H9 (cell line): ENCODE results near the gene NUP54. TPM values are rescaled to one million over a fixed set of nuclear protein-coding genes. Genes with fewer than 3 reads are reported as not detected.

ENCODE experiments used
- DNase-seq: peaks from one replicate; pipeline ENCODE4 v3.0.0-alpha.2; 2017
- H2AFZ ChIP-seq: one replicate; pipeline ENCODE4 v1.6.1; 2013; ENCODE audit warnings: mild to moderate bottlenecking, low read length, control low read depth, moderate library complexity
- H2AK5ac ChIP-seq: 2 replicates; pipeline ENCODE4 v1.6.1; 2013; ENCODE audit warnings: low read length, control low read depth, mixed read lengths; ENCODE audit not compliant: insufficient read length
- H2BK120ac ChIP-seq: one replicate; pipeline ENCODE4 v1.6.1; 2013; ENCODE audit warnings: low read depth, mild to moderate bottlenecking, low read length, control low read depth, inconsistent platforms; ENCODE audit not compliant: poor library complexity, severe bottlenecking
- H2BK12ac ChIP-seq: 2 replicates; pipeline ENCODE4 v1.6.1; 2013; ENCODE audit warnings: low read length, control low read depth, mixed read lengths, low read depth; ENCODE audit not compliant: insufficient read length
- H2BK15ac ChIP-seq: 2 replicates; pipeline ENCODE4 v1.6.1; 2013; ENCODE audit warnings: low read depth, low read length, control low read depth
- H2BK20ac ChIP-seq: one replicate; pipeline ENCODE4 v1.6.1; 2013; ENCODE audit warnings: low read depth, mild to moderate bottlenecking, low read length, control low read depth, inconsistent platforms; ENCODE audit not compliant: poor library complexity, severe bottlenecking
- H2BK5ac ChIP-seq: 2 replicates; pipeline ENCODE4 v1.6.1; 2013; ENCODE audit warnings: low read length, control low read depth, mixed read lengths; ENCODE audit not compliant: insufficient read length
- H3K14ac ChIP-seq: 2 replicates; pipeline ENCODE4 v1.6.1; 2013; ENCODE audit warnings: low read length, control low read depth; ENCODE audit not compliant: insufficient read depth
- H3K18ac ChIP-seq: 2 replicates; pipeline ENCODE4 v1.6.1; 2013; ENCODE audit warnings: low read depth, mild to moderate bottlenecking, mixed read lengths, low read length, control low read depth; ENCODE audit not compliant: insufficient read length
- H3K23ac ChIP-seq: 2 replicates; pipeline ENCODE4 v1.6.1; 2013; ENCODE audit warnings: low read length, control low read depth, mixed read lengths, low read depth; ENCODE audit not compliant: insufficient read length
- H3K23me2 ChIP-seq: 2 replicates; pipeline ENCODE4 v1.6.1; 2013; ENCODE audit warnings: low read depth, mild to moderate bottlenecking, mixed read lengths, low read length, control low read depth; ENCODE audit not compliant: insufficient read length, poor library complexity, severe bottlenecking
- H3K27ac ChIP-seq: 2 replicates; pipeline ENCODE4 v1.5.1; 2013; ENCODE audit warnings: low read length, control low read depth, mixed read lengths, low read depth; ENCODE audit not compliant: insufficient read length
- H3K27me3 ChIP-seq: 2 replicates; pipeline ENCODE4 v1.6.1; 2013; ENCODE audit warnings: low read length, control low read depth, inconsistent platforms; ENCODE audit not compliant: insufficient read depth
- H3K4ac ChIP-seq: 2 replicates; pipeline ENCODE4 v1.6.1; 2013; ENCODE audit warnings: low read depth, mild to moderate bottlenecking, control low read depth, inconsistent platforms, low read length, moderate library complexity
- H3K4me1 ChIP-seq: 2 replicates; pipeline ENCODE4 v1.6.1; 2013; ENCODE audit warnings: low read length, control low read depth, inconsistent platforms; ENCODE audit not compliant: insufficient read depth
- H3K4me2 ChIP-seq: 2 replicates; pipeline ENCODE4 v1.6.1; 2013; ENCODE audit warnings: low read length, control low read depth, mixed read lengths; ENCODE audit not compliant: insufficient read length, insufficient read depth
- H3K56ac ChIP-seq: 2 replicates; pipeline ENCODE4 v1.6.1; 2013; ENCODE audit warnings: low read depth, mild to moderate bottlenecking, mixed read lengths, low read length, control low read depth; ENCODE audit not compliant: insufficient read length
- H3K79me1 ChIP-seq: 2 replicates; pipeline ENCODE4 v1.6.1; 2013; ENCODE audit warnings: low read depth, mild to moderate bottlenecking, moderate library complexity, low read length, control low read depth, inconsistent platforms; ENCODE audit not compliant: insufficient read depth, poor library complexity, severe bottlenecking
- H3K79me2 ChIP-seq: 2 replicates; pipeline ENCODE4 v1.6.1; 2013; ENCODE audit warnings: low read length, control low read depth, inconsistent platforms; ENCODE audit not compliant: insufficient read depth
- H3K9ac ChIP-seq: 2 replicates; pipeline ENCODE4 v1.6.1; 2013; ENCODE audit warnings: low read length, control low read depth, mixed read lengths; ENCODE audit not compliant: insufficient read length; ENCODE audit errors: extremely low read depth
- H3K9me3 ChIP-seq: one replicate; pipeline ENCODE4 v1.6.1; 2013; ENCODE audit warnings: low read depth, low read length, inconsistent platforms; ENCODE audit not compliant: control insufficient read depth
- H3T11ph ChIP-seq: one replicate; pipeline ENCODE4 v1.6.1; 2013; ENCODE audit warnings: mild to moderate bottlenecking, low read length, control low read depth, inconsistent platforms
- H4K20me1 ChIP-seq: one replicate; pipeline ENCODE4 v1.6.1; 2013; ENCODE audit not compliant: control insufficient read depth, insufficient read length, insufficient read depth
- H4K5ac ChIP-seq: 2 replicates; pipeline ENCODE4 v1.6.1; 2013; ENCODE audit warnings: low read depth, mild to moderate bottlenecking, mixed read lengths, low read length, control low read depth; ENCODE audit not compliant: insufficient read length
- H4K8ac ChIP-seq: replicated peaks from 2 replicates; pipeline ENCODE4 v1.6.1; 2013; ENCODE audit warnings: low read length, control low read depth, mixed read lengths, low read depth; ENCODE audit not compliant: insufficient read length
- H4K91ac ChIP-seq: 2 replicates; pipeline ENCODE4 v1.6.1; 2013; ENCODE audit warnings: low read depth, mild to moderate bottlenecking, moderate library complexity, mixed read lengths, low read length, control low read depth; ENCODE audit not compliant: insufficient read length
- H3K27ac Mint-ChIP-seq, 3 experiments: 2 replicates in 2 of 3; 3 replicates in 1 of 3; pipeline ENCODE4 v1.8.0; 2020 to 2021; ENCODE audit warnings: mixed read lengths in 3 of 3, mild to moderate bottlenecking in 1 of 3, moderate library complexity in 1 of 3
- H3K27me3 Mint-ChIP-seq: 2 replicates; pipeline ENCODE4 v1.8.0; 2021; ENCODE audit warnings: low read depth, mild to moderate bottlenecking, moderate library complexity, mixed read lengths
- H3K36me3 Mint-ChIP-seq, 3 experiments: 2 replicates in 2 of 3; 3 replicates in 1 of 3; pipeline ENCODE4 v1.8.0; 2020 to 2021; ENCODE audit warnings: low read depth in 3 of 3, mixed read lengths in 3 of 3; ENCODE audit not compliant: insufficient read depth in 1 of 3
- H3K4me1 Mint-ChIP-seq, 2 experiments: 2 replicates each; pipeline ENCODE4 v1.8.0; 2020; ENCODE audit warnings: mixed read lengths in 2 of 2
- H3K4me3 Mint-ChIP-seq, 2 experiments: 2 replicates in 1 of 2; 3 replicates in 1 of 2; pipeline ENCODE4 v1.8.0; 2020 to 2021; ENCODE audit warnings: mild to moderate bottlenecking in 2 of 2, mixed read lengths in 2 of 2, moderate library complexity in 1 of 2
- H3K9me3 Mint-ChIP-seq, 2 experiments: 2 replicates in 1 of 2; 3 replicates in 1 of 2; pipeline ENCODE4 v1.8.0; 2020; ENCODE audit warnings: mild to moderate bottlenecking in 2 of 2, mixed read lengths in 2 of 2, moderate library complexity in 1 of 2
- CTCF ChIP-seq: fragments of 200-600 bp; sonication (generic); conservative IDR thresholded peaks from 3 replicates; pipeline ENCODE4 v1.8.0; 2021; ENCODE audit warnings: antibody characterized with exemption, mild to moderate bottlenecking
- WGBS: extraction: QIAGEN DNeasy Blood & Tissue Kit; methylation state at CpG from one replicate; pipeline ENCODE4 v1.1.7; 2013; ENCODE audit warnings: missing lambda C conversion rate, low lambda C conversion rate, mixed read lengths; ENCODE audit not compliant: insufficient read length; ENCODE audit errors: extremely low coverage; 5-methylcytosine and 5-hydroxymethylcytosine counted together
- total RNA-seq: library from RNA; stranded (reverse); gene quantifications from 2 replicates; pipeline ENCODE4 v1.2.1, GENCODE V29; 2021

Gene NUP54
- total RNA-seq, 1 experiment from 2014 or later = 129 TPM

- DNase-seq = no peak
- WGBS = no CpG with 5 or more reads among the region's 4 CpGs
- Histone ChIP-seq H3K79me1 (no peaks in the 10 kb centered on the region), H2BK15ac (no peak overlapping the region), H2BK5ac (no peak overlapping the region), H3K4ac (no peak overlapping the region), H3K18ac (no peak overlapping the region), H4K8ac (no peak overlapping the region), H3K27ac (no peak overlapping the region), H2AFZ (no peak overlapping the region), H3T11ph (no peak overlapping the region), H3K9ac (no peak overlapping the region), H4K91ac (no peak overlapping the region), H3K27me3 (no peaks in the 10 kb centered on the region), H2BK12ac (no peak overlapping the region), H2BK20ac (no peak overlapping the region), H4K5ac (no peak overlapping the region), H3K23me2 (no peaks in the 10 kb centered on the region), H2BK120ac (no peak overlapping the region), H2AK5ac (no peak overlapping the region), H3K4me2 (no peak overlapping the region), H3K79me2 (no peaks in the 10 kb centered on the region), H4K20me1 (no peaks in the 10 kb centered on the region), H3K9me3 (no peaks in the 10 kb centered on the region), H3K56ac (no peak overlapping the region), H3K4me1 (no peaks in the 10 kb centered on the region), H3K14ac (no peak overlapping the region), H3K23ac (no peak overlapping the region)
- H3K4me3 Mint-ChIP-seq = no peak overlapping the region
- no peaks in the 10 kb centered on the region for H3K27me3 Mint-ChIP-seq
- H3K4me1 Mint-ChIP-seq = peaks cover 0 to 8% of the 10 kb centered on the region in 2 experiments; a peak in 3 of 4 replicates
- no peak overlapping the region for H3K27ac Mint-ChIP-seq
- no peak for TF ChIP-seq CTCF
- H3K9me3 Mint-ChIP-seq = no peaks in the 10 kb centered on the region
- no peaks in the 10 kb centered on the region for H3K36me3 Mint-ChIP-seq
These were observed 70.1 kb downstream of the NUP54 start for GRCh38 chr4:76078033-76078613.
